GOT3 (cell line): ENCODE measurements around the gene PIGL.
"Not testable (repeated sequence)": the region's sequence is repeated elsewhere in the genome, so short reads cannot be mapped to it uniquely, and the experiment has no call there.

Experiments used
- DNase-seq: peaks from one replicate; lab custom pipeline; 2025; ENCODE audit warnings: mixed read lengths; lab: John Stamatoyannopoulos, UW

PIGL gene

GRCh38 chr17:16217002-16217635, at the start of gene PIGL:
Gene PIGL, plus strand, starts transcription at chr17:16217210. Its CDS starts 17 bp downstream, at chr17:16217227.
- DNase-seq = peak; percentile 47

DNA sequence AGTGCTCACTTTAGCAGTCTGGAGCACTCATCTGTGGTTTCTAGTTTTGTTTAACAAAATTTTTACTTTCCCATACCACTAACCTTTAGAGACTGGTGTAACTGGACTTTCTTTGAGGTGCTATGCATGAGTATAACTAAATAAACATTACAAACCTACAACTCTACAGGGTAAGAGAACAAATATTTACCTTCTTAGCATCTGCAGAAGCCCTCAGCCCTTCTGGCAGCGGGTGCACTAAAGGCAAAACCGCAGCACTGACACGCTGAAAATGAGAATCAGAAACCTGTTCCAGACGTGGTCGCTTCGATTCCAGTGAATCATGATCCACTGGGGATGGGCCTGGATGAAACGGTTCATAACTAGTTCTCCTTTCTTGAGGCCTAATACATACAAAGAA, 45.4 kb upstream of the PIGL start:
- DNase-seq = no peak

- DNase-seq = no peak
Measured at GRCh38 chr17:16178836-16179235, 38.2 kb upstream of the PIGL start.

GRCh38 chr17:16181581-16181980, 35.4 kb upstream of the PIGL start:
- DNase-seq = no peak

GRCh38 chr17:16187642-16188041, 29.4 kb upstream of the PIGL start:
- DNase-seq = no peak

DNA sequence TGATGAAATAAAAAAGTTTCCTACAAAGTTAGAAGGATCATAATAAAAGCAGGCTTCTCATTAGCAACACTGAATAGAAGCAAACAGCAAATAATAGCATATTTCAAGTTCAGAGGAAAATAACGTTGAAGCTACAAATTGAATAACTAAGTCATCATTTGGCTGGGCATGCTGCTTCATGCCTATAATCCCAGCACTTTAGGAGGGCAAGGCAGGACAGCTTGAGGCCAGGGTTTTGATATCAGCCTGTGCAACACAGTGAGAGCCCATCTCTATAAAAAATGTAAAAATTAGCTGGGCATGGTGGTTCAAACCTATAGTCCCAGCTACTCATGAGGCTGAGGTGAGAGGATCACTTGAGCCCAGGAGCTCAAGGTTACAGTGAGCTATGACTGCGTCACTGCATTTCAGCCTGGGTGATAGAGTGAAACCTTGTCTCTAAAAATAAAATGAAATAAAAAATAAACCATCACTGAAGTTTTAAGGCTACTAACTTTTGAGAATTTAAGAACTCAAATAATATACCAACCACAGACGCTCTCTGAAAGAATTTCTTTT, 27.1 kb upstream of the PIGL start:
- DNase-seq = no peak

DNA sequence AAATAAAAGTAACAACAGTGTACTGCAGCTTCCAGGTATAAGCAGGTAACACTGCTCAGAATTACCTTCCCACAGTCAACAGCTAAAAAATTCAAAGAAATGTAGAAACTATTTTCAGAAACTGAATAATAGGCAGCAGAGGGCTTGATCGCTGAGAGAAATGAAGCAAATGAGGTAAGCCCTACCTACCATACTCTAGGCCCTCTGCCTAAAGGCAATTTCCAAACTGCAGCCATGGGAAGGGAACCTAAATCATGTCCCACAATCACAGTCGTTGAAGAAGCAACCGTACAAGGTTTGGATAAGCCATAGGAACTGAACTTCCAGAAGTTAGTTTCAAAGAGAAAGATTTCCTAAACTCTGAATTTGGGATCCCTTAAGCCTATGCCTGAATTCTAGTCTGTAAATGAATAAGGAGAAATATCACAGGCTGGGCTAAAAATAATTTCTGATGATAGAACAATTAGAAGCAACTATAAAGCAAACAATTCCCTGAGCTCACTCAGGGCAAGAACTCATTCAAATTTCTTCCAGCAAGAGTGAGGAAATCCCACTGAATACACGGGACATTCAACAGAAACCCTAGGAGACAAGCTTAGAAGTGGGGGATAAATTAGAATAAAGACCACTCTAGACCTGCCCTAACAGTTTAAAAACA, 26.2 kb upstream of the PIGL start:
- no peak for DNase-seq

- DNase-seq = no peak
Measured at GRCh38 chr17:16191604-16192003, 25.4 kb upstream of the PIGL start.

- DNase-seq = not testable (repeated sequence)
Measured at GRCh38 chr17:16194307-16194835, 22.6 kb upstream of the PIGL start.

GRCh38 chr17:16197276-16197675, 19.7 kb upstream of the PIGL start:
- DNase-seq = no peak

GRCh38 chr17:16199093-16199492, 17.9 kb upstream of the PIGL start:
- DNase-seq = no peak

GRCh38 chr17:16201693-16202131, 15.3 kb upstream of the PIGL start:
- not testable (repeated sequence) for DNase-seq

- not testable (repeated sequence) for DNase-seq
Measured at GRCh38 chr17:16202554-16203500, 14.2 kb upstream of the PIGL start.

- DNase-seq = not testable (repeated sequence)
Measured at GRCh38 chr17:16204763-16205162, 12.2 kb upstream of the PIGL start.

DNA sequence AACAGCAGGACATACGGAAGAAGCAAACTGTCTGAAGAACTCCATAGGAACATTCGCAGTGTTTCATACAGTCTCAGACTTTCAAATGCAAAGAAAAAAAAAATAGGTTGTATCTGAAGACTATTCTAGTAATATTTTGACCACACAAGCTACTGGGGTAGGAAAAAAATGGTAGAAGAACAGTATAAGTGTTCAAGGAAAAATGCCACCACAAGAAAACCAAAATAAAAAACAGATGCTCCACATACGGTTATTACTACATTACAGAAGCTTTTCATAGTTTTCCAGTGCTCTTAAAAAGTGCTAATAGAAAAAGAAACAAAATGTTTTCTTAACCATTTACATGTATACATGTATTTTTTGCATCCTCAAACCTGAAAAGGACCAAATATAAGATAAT, 5.4 kb upstream of the PIGL start:
- no peak for DNase-seq

DNA sequence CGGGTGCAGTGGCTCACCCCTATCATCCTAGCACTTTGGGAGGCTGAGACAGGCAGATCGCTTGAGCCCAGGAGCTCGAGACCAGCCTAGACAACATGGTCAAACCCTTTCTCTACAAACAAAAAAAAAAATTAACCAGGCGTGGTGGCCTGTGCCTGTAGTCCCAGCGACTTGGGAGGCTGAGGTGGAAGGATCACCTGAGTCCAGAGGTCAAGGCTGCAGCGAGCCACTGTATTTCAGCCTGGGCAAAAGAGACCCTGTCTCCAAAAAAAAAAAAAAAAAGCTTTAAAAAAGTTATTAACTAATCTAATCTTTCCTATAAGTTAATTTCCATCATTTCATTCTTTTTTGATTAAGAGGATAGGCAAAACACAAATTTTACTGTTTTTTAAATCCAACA, 4.2 kb upstream of the PIGL start:
- DNase-seq = no peak

DNA sequence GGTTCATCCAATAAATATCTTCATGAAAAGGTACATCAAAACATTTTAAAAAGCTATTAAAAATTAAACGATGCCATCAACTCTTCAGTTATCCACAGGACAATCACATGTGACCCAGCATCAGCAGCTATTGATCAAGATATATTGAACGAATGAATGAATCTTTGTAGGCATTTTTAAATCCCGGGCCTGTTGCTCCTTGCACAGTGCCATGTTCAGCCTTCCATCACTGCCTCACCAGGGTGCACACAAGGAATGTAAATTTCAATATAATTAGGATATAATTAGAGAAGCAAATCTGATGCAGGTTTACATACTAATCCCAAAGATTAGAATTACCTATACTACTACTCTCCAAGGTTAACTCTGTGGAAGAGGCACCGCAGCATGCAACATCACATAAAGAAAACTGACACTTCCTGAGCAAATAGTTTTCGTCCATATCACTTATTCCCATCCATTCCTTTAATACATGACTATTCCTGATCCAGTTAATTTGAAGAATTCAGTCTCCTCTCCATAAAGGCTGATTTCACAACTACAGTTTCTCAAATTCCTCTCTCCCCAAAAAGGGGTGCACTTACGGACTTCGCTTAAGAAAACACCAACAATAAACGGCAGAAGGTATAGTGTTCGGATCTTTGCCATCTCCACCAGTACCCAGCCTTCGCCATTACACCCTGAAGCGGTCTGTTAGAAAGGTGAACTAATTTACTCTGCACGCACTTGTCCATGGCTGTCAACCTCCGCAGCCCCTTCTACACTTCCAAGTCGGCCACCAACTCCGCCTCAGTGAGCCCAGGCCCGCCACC, 2.6 kb upstream of the PIGL start:
- DNase-seq = no peak

GRCh38 chr17:16215002-16215272, 2.1 kb upstream of the PIGL start:
- peak; percentile 3 for DNase-seq

- peak; percentile 69 for DNase-seq
Measured at GRCh38 chr17:16215273-16215964, 1.6 kb upstream of the PIGL start, which contains the start of gene NCOR1. Gene NCOR1, minus strand, starts transcription at chr17:16215534. Its CDS starts 20,965 bp downstream, at chr17:16194569.

GRCh38 chr17:16215965-16216316, 1.1 kb upstream of the PIGL start:
- no peak for DNase-seq
